Fibroblast of skin of back (primary cell): ENCODE results near the gene KRIT1.

Experiments used
- DNase-seq: peaks from one replicate; pipeline ENCODE4 v3.0.0-alpha.2; 2013

The KRIT1 gene

GRCh38 chr7:92150450-92151017 lies 95.2 kb downstream of the KRIT1 start:
- no peak for DNase-seq

- DNase-seq, result no peak
These were observed 95.9 kb downstream of the KRIT1 start for GRCh38 chr7:92149736-92150239.
